Measurements from ENCODE around the gene AKAP1. TPM values are rescaled to one million over a fixed set of nuclear protein-coding genes. Genes with fewer than 3 reads are reported as not detected.

AKAP1 gene
- total RNA-seq, 1 donor from 2014 or later, result 28.6 TPM

DNA sequence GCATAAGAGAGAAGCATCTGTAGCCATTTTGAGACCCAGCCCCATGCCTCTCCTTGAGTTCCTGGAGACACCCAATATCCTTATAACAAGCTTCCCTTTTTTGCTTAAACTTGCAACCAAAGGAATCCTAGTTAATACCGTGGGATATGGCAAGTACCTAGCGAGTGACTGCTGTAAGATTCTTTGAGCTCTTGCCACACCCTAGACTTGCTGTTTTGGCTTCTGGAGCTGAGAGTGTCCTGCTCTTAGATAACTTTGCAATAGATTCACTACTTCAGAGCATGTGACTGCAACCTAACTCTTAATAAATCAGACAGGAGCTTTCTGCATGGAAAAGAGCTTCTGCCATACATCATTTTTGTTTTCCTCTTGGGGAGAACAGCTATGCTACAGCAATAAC, 58.3 kb downstream of the AKAP1 start:
- H3K36me3 ChIP-seq (ENCODE audit: control insufficient read depth, insufficient read depth, low read length), result no peaks in the 10 kb centered on the region
- no peaks in the 10 kb centered on the region for H3K27me3 ChIP-seq (ENCODE audit: control insufficient read depth, insufficient read depth, low read length)
- TF ChIP-seq, protein P1, sequence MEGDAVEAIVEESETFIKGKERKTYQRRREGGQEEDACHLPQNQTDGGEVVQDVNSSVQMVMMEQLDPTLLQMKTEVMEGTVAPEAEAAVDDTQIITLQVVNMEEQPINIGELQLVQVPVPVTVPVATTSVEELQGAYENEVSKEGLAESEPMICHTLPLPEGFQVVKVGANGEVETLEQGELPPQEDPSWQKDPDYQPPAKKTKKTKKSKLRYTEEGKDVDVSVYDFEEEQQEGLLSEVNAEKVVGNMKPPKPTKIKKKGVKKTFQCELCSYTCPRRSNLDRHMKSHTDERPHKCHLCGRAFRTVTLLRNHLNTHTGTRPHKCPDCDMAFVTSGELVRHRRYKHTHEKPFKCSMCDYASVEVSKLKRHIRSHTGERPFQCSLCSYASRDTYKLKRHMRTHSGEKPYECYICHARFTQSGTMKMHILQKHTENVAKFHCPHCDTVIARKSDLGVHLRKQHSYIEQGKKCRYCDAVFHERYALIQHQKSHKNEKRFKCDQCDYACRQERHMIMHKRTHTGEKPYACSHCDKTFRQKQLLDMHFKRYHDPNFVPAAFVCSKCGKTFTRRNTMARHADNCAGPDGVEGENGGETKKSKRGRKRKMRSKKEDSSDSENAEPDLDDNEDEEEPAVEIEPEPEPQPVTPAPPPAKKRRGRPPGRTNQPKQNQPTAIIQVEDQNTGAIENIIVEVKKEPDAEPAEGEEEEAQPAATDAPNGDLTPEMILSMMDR (IDR thresholded peaks at IDR 0.05; ENCODE audit: insufficient read depth, low read length, poor library complexity, severe bottlenecking), result no peak
- no peak for DNase-seq (ENCODE audit: low read depth)
- H3K4me3 ChIP-seq (ENCODE audit: low read depth, low read length), result no peak overlapping the region

DNA sequence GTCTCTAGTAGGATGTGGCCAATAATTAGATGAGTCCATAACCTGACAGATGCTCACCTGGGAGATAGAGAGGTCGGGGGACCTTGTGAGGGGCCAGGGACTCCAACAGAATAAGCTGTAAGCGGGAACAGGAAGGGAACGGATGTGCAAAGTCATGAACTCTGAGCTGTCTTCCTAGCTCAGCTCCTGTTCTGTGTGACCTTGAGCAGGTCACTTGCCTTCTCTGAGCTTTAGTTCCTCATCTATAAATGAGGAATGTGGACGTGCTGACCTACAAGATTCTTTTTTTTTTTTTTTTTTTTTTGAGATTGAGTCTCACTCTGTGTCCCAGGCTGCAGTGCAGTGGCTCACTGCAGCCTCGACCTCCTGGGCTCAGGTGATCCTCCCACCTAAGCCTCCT, 58.9 kb downstream of the AKAP1 start:
- TF ChIP-seq, protein P1 (IDR thresholded peaks at IDR 0.05; ENCODE audit: insufficient read depth, low read length, poor library complexity, severe bottlenecking), result no peak
- Histone ChIP-seq H3K36me3 (ENCODE audit: control insufficient read depth, insufficient read depth, low read length) (no peaks in the 10 kb centered on the region), H3K4me3 (ENCODE audit: low read depth, low read length) (no peak overlapping the region), H3K27me3 (ENCODE audit: control insufficient read depth, insufficient read depth, low read length) (no peaks in the 10 kb centered on the region)
- no peak for DNase-seq (ENCODE audit: low read depth)

DNA sequence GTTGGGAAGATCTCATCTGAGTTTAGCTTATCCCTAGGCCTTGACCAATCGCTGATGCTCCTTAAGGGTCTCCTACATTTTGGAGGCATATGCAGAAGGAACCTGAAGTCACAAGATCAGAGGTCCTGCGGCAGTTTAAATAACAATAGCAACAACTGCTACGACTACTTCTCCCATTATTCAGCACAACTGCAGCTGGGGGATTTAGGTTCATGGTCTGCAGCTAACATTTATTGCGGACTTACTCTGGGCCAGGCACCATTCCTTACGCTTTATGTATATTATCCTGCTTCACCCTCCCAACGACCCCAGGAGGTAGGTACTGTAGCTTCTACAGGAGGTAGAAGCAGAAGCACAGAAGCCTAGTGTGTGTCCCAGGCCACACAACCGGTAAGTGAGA, 59.5 kb downstream of the AKAP1 start:
- TF ChIP-seq, protein P1 (IDR thresholded peaks at IDR 0.05; ENCODE audit: insufficient read depth, low read length, poor library complexity, severe bottlenecking), result no peak
- H3K36me3 ChIP-seq (ENCODE audit: control insufficient read depth, insufficient read depth, low read length), result no peaks in the 10 kb centered on the region
- DNase-seq (ENCODE audit: low read depth), result no peak
- no peak overlapping the region for H3K4me3 ChIP-seq (ENCODE audit: low read depth, low read length)
- no peaks in the 10 kb centered on the region for H3K27me3 ChIP-seq (ENCODE audit: control insufficient read depth, insufficient read depth, low read length)

DNA sequence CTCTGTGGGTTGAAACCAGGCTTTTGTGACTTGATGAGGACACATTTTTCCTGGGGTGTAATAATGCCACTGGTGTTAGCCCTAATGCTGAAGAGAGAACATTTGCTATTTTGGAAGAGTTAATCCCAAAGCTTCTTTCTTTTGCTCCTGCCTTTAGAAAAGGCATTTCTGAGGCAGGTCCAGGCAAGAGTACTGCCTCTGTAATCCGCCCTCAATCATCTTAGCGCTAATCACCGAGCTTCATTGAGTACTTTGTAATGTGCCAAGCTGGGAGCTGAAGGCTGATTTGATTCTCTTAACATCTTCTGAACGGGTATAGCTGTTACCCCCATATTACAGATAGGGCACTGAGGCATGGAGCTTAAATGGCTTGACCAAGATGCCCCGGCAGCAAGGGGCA, 60.3 kb downstream of the AKAP1 start:
- TF ChIP-seq, protein P1 (IDR thresholded peaks at IDR 0.05; ENCODE audit: insufficient read depth, low read length, poor library complexity, severe bottlenecking), result no peak
- DNase-seq (ENCODE audit: low read depth), result no peak
- Histone ChIP-seq H3K4me3 (ENCODE audit: low read depth, low read length) (no peak overlapping the region), H3K36me3 (ENCODE audit: control insufficient read depth, insufficient read depth, low read length) (no peaks in the 10 kb centered on the region), H3K27me3 (ENCODE audit: control insufficient read depth, insufficient read depth, low read length) (peaks cover 2% of the 10 kb centered on the region)

DNA sequence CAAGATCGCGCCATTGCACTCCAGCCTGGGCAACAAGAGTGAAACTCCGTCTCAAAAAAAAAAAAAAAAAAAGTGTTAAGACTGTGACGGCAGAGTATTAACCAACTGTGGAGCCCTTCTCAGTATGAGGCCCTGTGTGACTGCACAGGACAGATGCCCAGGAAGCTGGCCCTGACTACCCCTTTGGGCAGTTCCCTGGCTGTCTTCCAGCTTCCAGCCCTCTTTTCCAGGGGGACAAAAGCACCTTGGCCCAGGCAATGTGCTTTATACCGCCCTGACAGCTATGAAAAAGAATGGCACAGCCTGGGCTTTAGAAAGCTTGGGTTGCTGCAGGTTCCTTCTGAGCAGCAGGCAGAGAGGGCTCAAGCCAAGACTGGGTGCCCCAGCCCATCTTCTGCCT, 61.2 kb downstream of the AKAP1 start:
- Histone ChIP-seq H3K36me3 (ENCODE audit: control insufficient read depth, insufficient read depth, low read length) (no peaks in the 10 kb centered on the region), H3K27me3 (ENCODE audit: control insufficient read depth, insufficient read depth, low read length) (peaks cover 2% of the 10 kb centered on the region), H3K4me3 (ENCODE audit: low read depth, low read length) (no peak overlapping the region)
- TF ChIP-seq, protein P1 (IDR thresholded peaks at IDR 0.05; ENCODE audit: insufficient read depth, low read length, poor library complexity, severe bottlenecking), result no peak
- DNase-seq (ENCODE audit: low read depth), result no peak

DNA sequence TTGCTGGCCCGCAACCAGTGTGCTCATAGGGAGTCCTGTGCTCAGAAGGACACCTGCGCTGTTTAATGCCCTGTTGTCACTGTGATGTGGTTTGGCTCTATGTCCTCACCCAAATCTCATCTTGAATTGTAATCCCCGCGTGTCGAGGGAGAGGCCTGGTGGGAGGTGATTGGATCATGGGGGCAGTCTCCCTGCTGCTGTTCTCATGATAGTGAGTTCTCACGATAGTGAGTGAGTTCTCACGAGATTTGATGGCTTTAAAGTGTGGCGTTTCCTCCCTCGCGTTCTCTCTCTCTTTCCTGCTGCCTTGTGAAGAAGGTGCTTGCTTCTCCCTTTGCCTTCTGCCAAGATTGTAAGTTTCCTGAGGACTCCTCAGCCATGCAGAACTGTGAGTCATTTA, 66.8 kb downstream of the AKAP1 start:
- no peak for DNase-seq (ENCODE audit: low read depth)
- Histone ChIP-seq H3K36me3 (ENCODE audit: control insufficient read depth, insufficient read depth, low read length) (no peaks in the 10 kb centered on the region), H3K4me3 (ENCODE audit: low read depth, low read length) (no peak overlapping the region), H3K27me3 (ENCODE audit: control insufficient read depth, insufficient read depth, low read length) (peaks cover 2% of the 10 kb centered on the region)
- TF ChIP-seq, protein P1 (IDR thresholded peaks at IDR 0.05; ENCODE audit: insufficient read depth, low read length, poor library complexity, severe bottlenecking), result no peak
